Measurements from ENCODE around the gene PPP1CB.

GRCh38 chr2:28726177-28726576 lies 25.5 kb upstream of the PPP1CB start:
- TF ChIP-seq RARB (CRISPR knock-in tag; IDR thresholded peaks at IDR 0.05) (no peak), ZFP3 (CRISPR knock-in tag; IDR thresholded peaks at IDR 0.05) (no peak), CREB5 (CRISPR knock-in tag; IDR thresholded peaks at IDR 0.05; ENCODE audit: low read depth) (no peak), ZC3H10 (CRISPR knock-in tag; IDR thresholded peaks at IDR 0.05) (no peak), ESRRG (CRISPR knock-in tag; IDR thresholded peaks at IDR 0.05) (no peak), PATZ1 (CRISPR knock-in tag; IDR thresholded peaks at IDR 0.05; ENCODE audit: borderline replicate concordance) (no peak), OSR1 (CRISPR knock-in tag; IDR thresholded peaks at IDR 0.05) (no peak), PPARA (CRISPR knock-in tag; IDR thresholded peaks at IDR 0.05; ENCODE audit: borderline replicate concordance) (no peak)

Measured in SK-N-SH treated with all-trans-retinoic acid at 6 μM for 48 hours (cell line).